ELR (cell line): ENCODE data around the gene CYBA.

Experiments used
- DNase-seq: peaks from one replicate; pipeline ENCODE4 v3.0.0-alpha.2; 2015; ENCODE audit warnings: low read depth

CYBA gene

GRCh38 chr16:88645455-88645854 is 5.4 kb downstream of the CYBA start:
- DNase-seq = no peak

- no peak for DNase-seq
Measured at GRCh38 chr16:88643644-88643932, 7.3 kb downstream of the CYBA start.

GRCh38 chr16:88642881-88643643 is 7.8 kb downstream of the CYBA start:
- no peak for DNase-seq

- no peak for DNase-seq
Measured at GRCh38 chr16:88640498-88641247, 10.2 kb downstream of the CYBA start.

- DNase-seq = no peak
Measured at GRCh38 chr16:88640039-88640495, 10.8 kb downstream of the CYBA start.

GRCh38 chr16:88639231-88640038 is 11.4 kb downstream of the CYBA start:
- no peak for DNase-seq

GRCh38 chr16:88638323-88639230 is 12.3 kb downstream of the CYBA start, which contains the start of gene IL17C:
Gene IL17C, plus strand, starts transcription at chr16:88638572. Its CDS starts 70 bp downstream, at chr16:88638642.
- DNase-seq = no peak

GRCh38 chr16:88636488-88637265 is 14.2 kb downstream of the CYBA start:
- DNase-seq = no peak

- DNase-seq = no peak
Measured at GRCh38 chr16:88635671-88636319, 15.1 kb downstream of the CYBA start.

GRCh38 chr16:88634994-88635670 is 15.7 kb downstream of the CYBA start:
- DNase-seq = peak; percentile 38

GRCh38 chr16:88634141-88634993 is 16.5 kb downstream of the CYBA start:
- DNase-seq = peak; percentile 70

GRCh38 chr16:88633684-88634140 is 17.1 kb downstream of the CYBA start:
- DNase-seq = peak; percentile 53

GRCh38 chr16:88632587-88632930 is 18.3 kb downstream of the CYBA start:
- no peak for DNase-seq

- no peak for DNase-seq
Measured at GRCh38 chr16:88631920-88632586, 18.8 kb downstream of the CYBA start.

- no peak for DNase-seq
Measured at GRCh38 chr16:88631384-88631783, 19.5 kb downstream of the CYBA start.

GRCh38 chr16:88630941-88631340 is 19.9 kb downstream of the CYBA start:
- DNase-seq = no peak

- DNase-seq = no peak
Measured at GRCh38 chr16:88630433-88630832, 20.4 kb downstream of the CYBA start.

- no peak for DNase-seq
Measured at GRCh38 chr16:88629835-88630234, 21.0 kb downstream of the CYBA start.
